ENCODE measurements around the gene DLAT.

Gene DLAT

GRCh38 chr11:111978028-111978771 is 47.0 kb upstream of the DLAT start:
- Histone ChIP-seq H3K9me3 (no peaks in the 10 kb centered on the region), H3K27me3 (peaks cover 54% of the 10 kb centered on the region), H3K4me3 (ENCODE audit: low read depth in 1 of 2, low read length in 1 of 2) (no peak overlapping the region), H3K4me1 (ENCODE audit: control insufficient read depth in 1 of 2, insufficient read depth in 1 of 2, low read depth in 1 of 2, low read length in 1 of 2) (peaks cover 4 to 10% of the 10 kb centered on the region in 2 experiments), H3K27ac (no peak overlapping the region), H3K36me3 (no peaks in the 10 kb centered on the region)
- no peak for TF ChIP-seq CTCF (IDR thresholded peaks at IDR 0.05)

- no peaks in the 10 kb centered on the region for H3K36me3 ChIP-seq
- TF ChIP-seq CTCF (IDR thresholded peaks at IDR 0.05): no peak
Observed at GRCh38 chr11:111980062-111980461, 45.1 kb upstream of the DLAT start.

GRCh38 chr11:111981270-111981669 is 43.9 kb upstream of the DLAT start:
- no peaks in the 10 kb centered on the region for H3K9me3 ChIP-seq
- no peaks in the 10 kb centered on the region for H3K36me3 ChIP-seq
- H3K4me1 ChIP-seq (ENCODE audit: control insufficient read depth in 1 of 2, insufficient read depth in 1 of 2, low read depth in 1 of 2, low read length in 1 of 2): peaks cover 4 to 10% of the 10 kb centered on the region in 2 experiments
- TF ChIP-seq CTCF (IDR thresholded peaks at IDR 0.05): no peak
- H3K27ac ChIP-seq: no peak overlapping the region
- H3K27me3 ChIP-seq: peaks cover 40% of the 10 kb centered on the region
- H3K4me3 ChIP-seq (ENCODE audit: low read depth in 1 of 2, low read length in 1 of 2): no peak overlapping the region

More at GRCh38 chr11:111980062-111980461, 45.1 kb upstream of the DLAT start:
- no peak overlapping the region for H3K4me3 ChIP-seq (ENCODE audit: low read depth in 1 of 2, low read length in 1 of 2)
- no peaks in the 10 kb centered on the region for H3K9me3 ChIP-seq
- H3K27me3 ChIP-seq: peaks cover 50% of the 10 kb centered on the region
- H3K4me1 ChIP-seq (ENCODE audit: control insufficient read depth in 1 of 2, insufficient read depth in 1 of 2, low read depth in 1 of 2, low read length in 1 of 2): peaks cover 4 to 10% of the 10 kb centered on the region in 2 experiments
- no peak overlapping the region for H3K27ac ChIP-seq

GRCh38 chr11:111982019-111982464 is 43.2 kb upstream of the DLAT start:
- H3K27me3 ChIP-seq: peaks cover 32% of the 10 kb centered on the region
- no peaks in the 10 kb centered on the region for H3K36me3 ChIP-seq
- no peak for TF ChIP-seq CTCF (IDR thresholded peaks at IDR 0.05)
- H3K27ac ChIP-seq: no peak overlapping the region
- H3K9me3 ChIP-seq: no peaks in the 10 kb centered on the region
- peaks cover 4 to 9% of the 10 kb centered on the region in 2 experiments for H3K4me1 ChIP-seq (ENCODE audit: control insufficient read depth in 1 of 2, insufficient read depth in 1 of 2, low read depth in 1 of 2, low read length in 1 of 2)
- no peak overlapping the region for H3K4me3 ChIP-seq (ENCODE audit: low read depth in 1 of 2, low read length in 1 of 2)

- Histone ChIP-seq H3K9me3 (no peaks in the 10 kb centered on the region), H3K4me3 (ENCODE audit: low read depth in 1 of 2, low read length in 1 of 2) (no peak overlapping the region), H3K27me3 (peaks cover 26% of the 10 kb centered on the region), H3K4me1 (ENCODE audit: control insufficient read depth in 1 of 2, insufficient read depth in 1 of 2, low read depth in 1 of 2, low read length in 1 of 2) (peaks cover 3% of the 10 kb centered on the region in 2 experiments), H3K36me3 (no peaks in the 10 kb centered on the region), H3K27ac (no peak overlapping the region)
- no peak for TF ChIP-seq CTCF (IDR thresholded peaks at IDR 0.05)
Observed at GRCh38 chr11:111982541-111983186, 42.5 kb upstream of the DLAT start.

Data from neutrophil (primary cell).